Activated naive CD8-positive, alpha-beta T cell treated with anti-CD3 and anti-CD28 coated beads, Interleukin-2, amount 50 U/mL, for 16 hours (primary cell): Measurements from ENCODE around the gene NLRC5.

Source experiments
- DNase-seq: peaks from one replicate; pipeline ENCODE4 v3.0.0-alpha.2; 2020; ENCODE audit warnings: low read depth, low spot score

The NLRC5 gene

GRCh38 chr16:57126411-57126810 lies 137.1 kb downstream of the NLRC5 start:
- no peak for DNase-seq

- no peak for DNase-seq
Observed at GRCh38 chr16:57127037-57127763, 137.8 kb downstream of the NLRC5 start.

GRCh38 chr16:57127836-57128235 lies 138.5 kb downstream of the NLRC5 start:
- no peak for DNase-seq

GRCh38 chr16:57128771-57129389 lies 139.5 kb downstream of the NLRC5 start:
- DNase-seq = no peak

- no peak for DNase-seq
Observed at GRCh38 chr16:57130950-57131321, 141.6 kb downstream of the NLRC5 start.

GRCh38 chr16:57131351-57131970 lies 142.1 kb downstream of the NLRC5 start:
- no peak for DNase-seq

- no peak for DNase-seq
Observed at GRCh38 chr16:57132470-57132869, 143.1 kb downstream of the NLRC5 start.

- DNase-seq = no peak
Observed at GRCh38 chr16:57133031-57133430, 143.7 kb downstream of the NLRC5 start.
